ENCODE measurements around the gene ALKAL2. TPM values are rescaled to one million over a fixed set of nuclear protein-coding genes. Genes with fewer than 3 reads are reported as not detected.

Gene ALKAL2
- total and polyA plus RNA-seq, 2 of the 13 experiments (the other 11 are each of a cell fraction or from before 2014, with no cell fraction given), result 0.22 to 1.7 TPM

DNA sequence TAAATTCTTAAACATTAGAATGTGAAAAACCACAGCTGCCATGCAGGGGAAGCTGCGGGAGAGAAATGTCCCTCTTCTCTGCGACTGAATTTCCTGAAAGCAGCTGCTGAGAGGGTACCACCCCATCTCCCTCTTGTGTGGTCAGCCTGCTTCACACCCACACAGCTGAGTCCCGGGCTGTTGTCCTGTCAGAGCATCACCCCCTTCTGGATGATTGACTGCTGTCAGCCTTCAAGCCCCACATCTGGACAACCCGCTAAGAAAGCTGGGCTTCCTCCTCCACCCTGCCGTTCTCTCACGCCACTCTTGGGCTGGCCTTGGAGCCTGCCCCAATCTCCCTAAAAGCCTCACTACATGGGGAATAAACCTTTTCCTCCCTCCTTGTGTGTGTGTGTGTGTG lies 50.0 kb downstream of the ALKAL2 start:
- peaks cover 1 to 8% of the 10 kb centered on the region in 2 experiments; a peak in 1 of 5 replicates for H3K36me3 ChIP-seq (replicated peaks in 1 of 2; ENCODE audit: control insufficient read depth in 1 of 2, insufficient read depth in 2 of 2, low read length in 2 of 2)
- 96% methylated on average over 6 of the region's 6 CpGs for WGBS (ENCODE audit: low lambda C conversion rate)
- no peaks in the 10 kb centered on the region for H4K20me1 ChIP-seq (ENCODE audit: insufficient read depth, low read length)
- POLR2A ChIA-PET, result interaction anchor here (1.0 kb wide), 1 partner anchor 62 kb away, joined by 3 read pairs; no protein-coding TSS in a partner anchor
- H3K9me3 ChIP-seq (ENCODE audit: low read length), result no peaks in the 10 kb centered on the region
- no peaks in the 10 kb centered on the region for H3K27me3 ChIP-seq (ENCODE audit: control insufficient read depth in 1 of 2, insufficient read depth in 2 of 2, low read length in 2 of 2)
- no peak overlapping the region for H3K4me2 ChIP-seq (ENCODE audit: low read depth, low read length)
- intact Hi-C loops (cut with micrococcal nuclease; ENCODE audit: unreplicated experiment), result no loop called here
- H3K4me3 ChIP-seq (replicated peaks in 1 of 3; ENCODE audit: insufficient read depth in 1 of 3, low read depth in 2 of 3, low read length in 3 of 3), result no peak overlapping the region
- TF ChIP-seq BRD4 (CRISPR knock-in tag; IDR thresholded peaks at IDR 0.05), result no peak
- TF ChIP-seq, protein P1, sequence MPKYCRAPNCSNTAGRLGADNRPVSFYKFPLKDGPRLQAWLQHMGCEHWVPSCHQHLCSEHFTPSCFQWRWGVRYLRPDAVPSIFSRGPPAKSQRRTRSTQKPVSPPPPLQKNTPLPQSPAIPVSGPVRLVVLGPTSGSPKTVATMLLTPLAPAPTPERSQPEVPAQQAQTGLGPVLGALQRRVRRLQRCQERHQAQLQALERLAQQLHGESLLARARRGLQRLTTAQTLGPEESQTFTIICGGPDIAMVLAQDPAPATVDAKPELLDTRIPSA (CRISPR knock-in tag; IDR thresholded peaks at IDR 0.05; ENCODE audit: borderline replicate concordance), result 0 out of 2 replicates have a peak, but pooled peaks have one; percentile 39
- no peak for TF ChIP-seq ZNF83 (CRISPR knock-in tag; IDR thresholded peaks at IDR 0.05; ENCODE audit: borderline replicate concordance)
- H3K9ac ChIP-seq (ENCODE audit: insufficient read depth, low read depth, low read length), result no peak overlapping the region
- in situ Hi-C loops (cut with HindIII; ENCODE audit: extremely low pct_ligation_motif_present, low pct_unique_long_range_greater_than_20kb), result no loop called here
- DNase-seq (ENCODE audit: low spot score) (no peak), ATAC-seq (no peak; the same call in 2 of the 3 replicates), FAIRE-seq (no peak)
- CTCF ChIA-PET (ENCODE audit: low intra/inter-chr PET ratio, low total read pairs), result no interaction called here
- BruUV-seq (replicated peaks), result no TSS peak
- H3K27ac ChIP-seq (ENCODE audit: extremely low read length, insufficient read depth, low read length), result no peak overlapping the region
- no peak overlapping the region for H2AFZ ChIP-seq (ENCODE audit: low read length)
- no peaks in the 10 kb centered on the region for H3K79me2 ChIP-seq (ENCODE audit: insufficient read depth, low read length)
- peaks cover 24% of the 10 kb centered on the region for H3K4me1 ChIP-seq (ENCODE audit: insufficient read depth, low read length)

DNA sequence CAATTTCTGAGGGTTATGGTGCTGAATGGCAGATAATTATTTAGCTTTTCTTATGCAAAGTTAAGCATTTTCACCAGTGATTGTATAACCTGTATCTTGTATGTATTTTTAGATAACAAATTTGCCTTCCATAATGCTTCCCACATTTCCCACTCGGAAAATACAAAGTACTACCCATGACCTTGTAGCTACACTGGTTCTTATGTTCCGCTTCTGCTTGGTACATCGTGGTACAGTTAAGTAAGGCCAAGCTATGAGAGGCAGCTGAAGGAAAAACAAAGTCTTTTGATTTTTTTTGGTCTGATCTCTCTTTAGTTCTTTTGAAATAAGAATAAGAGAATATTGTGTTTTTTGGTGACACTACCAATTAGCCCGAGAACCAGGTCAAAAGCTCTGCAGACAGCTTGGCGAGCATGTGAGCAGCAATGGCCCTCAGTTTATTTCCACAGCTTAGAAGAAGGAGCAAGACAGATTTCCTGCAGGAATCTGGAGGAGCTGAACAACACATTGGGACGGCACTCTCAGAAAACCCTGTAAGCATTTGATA lies 50.8 kb downstream of the ALKAL2 start:
- peaks cover 1 to 8% of the 10 kb centered on the region in 2 experiments; a peak in 1 of 5 replicates for H3K36me3 ChIP-seq (replicated peaks in 1 of 2; ENCODE audit: control insufficient read depth in 1 of 2, insufficient read depth in 2 of 2, low read length in 2 of 2)
- no peaks in the 10 kb centered on the region for H3K9me3 ChIP-seq (ENCODE audit: low read length)
- ChIA-PET POLR2A (interaction anchor here (1.0 kb wide), 1 partner anchor 61 kb away, joined by 3 read pairs; no protein-coding TSS in a partner anchor), CTCF (ENCODE audit: low intra/inter-chr PET ratio, low total read pairs) (no interaction called here)
- no peaks in the 10 kb centered on the region for H3K27me3 ChIP-seq (ENCODE audit: control insufficient read depth in 1 of 2, insufficient read depth in 2 of 2, low read length in 2 of 2)
- in situ Hi-C loops (cut with HindIII; ENCODE audit: extremely low pct_ligation_motif_present, low pct_unique_long_range_greater_than_20kb) (no loop called here), intact Hi-C loops (cut with micrococcal nuclease; ENCODE audit: unreplicated experiment) (no loop called here)
- no peak overlapping the region for H3K9ac ChIP-seq (ENCODE audit: insufficient read depth, low read depth, low read length)
- peaks cover 24% of the 10 kb centered on the region for H3K4me1 ChIP-seq (ENCODE audit: insufficient read depth, low read length)
- no peak overlapping the region for H2AFZ ChIP-seq (ENCODE audit: low read length)
- WGBS (ENCODE audit: low lambda C conversion rate), result 96% methylated on average over 6 of the region's 6 CpGs
- no peak for ATAC-seq
- TF ChIP-seq, protein P2, sequence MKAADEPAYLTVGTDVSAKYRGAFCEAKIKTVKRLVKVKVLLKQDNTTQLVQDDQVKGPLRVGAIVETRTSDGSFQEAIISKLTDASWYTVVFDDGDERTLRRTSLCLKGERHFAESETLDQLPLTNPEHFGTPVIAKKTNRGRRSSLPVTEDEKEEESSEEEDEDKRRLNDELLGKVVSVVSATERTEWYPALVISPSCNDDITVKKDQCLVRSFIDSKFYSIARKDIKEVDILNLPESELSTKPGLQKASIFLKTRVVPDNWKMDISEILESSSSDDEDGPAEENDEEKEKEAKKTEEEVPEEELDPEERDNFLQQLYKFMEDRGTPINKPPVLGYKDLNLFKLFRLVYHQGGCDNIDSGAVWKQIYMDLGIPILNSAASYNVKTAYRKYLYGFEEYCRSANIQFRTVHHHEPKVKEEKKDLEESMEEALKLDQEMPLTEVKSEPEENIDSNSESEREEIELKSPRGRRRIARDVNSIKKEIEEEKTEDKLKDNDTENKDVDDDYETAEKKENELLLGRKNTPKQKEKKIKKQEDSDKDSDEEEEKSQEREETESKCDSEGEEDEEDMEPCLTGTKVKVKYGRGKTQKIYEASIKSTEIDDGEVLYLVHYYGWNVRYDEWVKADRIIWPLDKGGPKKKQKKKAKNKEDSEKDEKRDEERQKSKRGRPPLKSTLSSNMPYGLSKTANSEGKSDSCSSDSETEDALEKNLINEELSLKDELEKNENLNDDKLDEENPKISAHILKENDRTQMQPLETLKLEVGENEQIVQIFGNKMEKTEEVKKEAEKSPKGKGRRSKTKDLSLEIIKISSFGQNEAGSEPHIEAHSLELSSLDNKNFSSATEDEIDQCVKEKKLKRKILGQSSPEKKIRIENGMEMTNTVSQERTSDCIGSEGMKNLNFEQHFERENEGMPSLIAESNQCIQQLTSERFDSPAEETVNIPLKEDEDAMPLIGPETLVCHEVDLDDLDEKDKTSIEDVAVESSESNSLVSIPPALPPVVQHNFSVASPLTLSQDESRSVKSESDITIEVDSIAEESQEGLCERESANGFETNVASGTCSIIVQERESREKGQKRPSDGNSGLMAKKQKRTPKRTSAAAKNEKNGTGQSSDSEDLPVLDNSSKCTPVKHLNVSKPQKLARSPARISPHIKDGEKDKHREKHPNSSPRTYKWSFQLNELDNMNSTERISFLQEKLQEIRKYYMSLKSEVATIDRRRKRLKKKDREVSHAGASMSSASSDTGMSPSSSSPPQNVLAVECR (CRISPR knock-in tag; IDR thresholded peaks at IDR 0.05; ENCODE audit: borderline replicate concordance), result no peak
- TF ChIP-seq, protein P3, sequence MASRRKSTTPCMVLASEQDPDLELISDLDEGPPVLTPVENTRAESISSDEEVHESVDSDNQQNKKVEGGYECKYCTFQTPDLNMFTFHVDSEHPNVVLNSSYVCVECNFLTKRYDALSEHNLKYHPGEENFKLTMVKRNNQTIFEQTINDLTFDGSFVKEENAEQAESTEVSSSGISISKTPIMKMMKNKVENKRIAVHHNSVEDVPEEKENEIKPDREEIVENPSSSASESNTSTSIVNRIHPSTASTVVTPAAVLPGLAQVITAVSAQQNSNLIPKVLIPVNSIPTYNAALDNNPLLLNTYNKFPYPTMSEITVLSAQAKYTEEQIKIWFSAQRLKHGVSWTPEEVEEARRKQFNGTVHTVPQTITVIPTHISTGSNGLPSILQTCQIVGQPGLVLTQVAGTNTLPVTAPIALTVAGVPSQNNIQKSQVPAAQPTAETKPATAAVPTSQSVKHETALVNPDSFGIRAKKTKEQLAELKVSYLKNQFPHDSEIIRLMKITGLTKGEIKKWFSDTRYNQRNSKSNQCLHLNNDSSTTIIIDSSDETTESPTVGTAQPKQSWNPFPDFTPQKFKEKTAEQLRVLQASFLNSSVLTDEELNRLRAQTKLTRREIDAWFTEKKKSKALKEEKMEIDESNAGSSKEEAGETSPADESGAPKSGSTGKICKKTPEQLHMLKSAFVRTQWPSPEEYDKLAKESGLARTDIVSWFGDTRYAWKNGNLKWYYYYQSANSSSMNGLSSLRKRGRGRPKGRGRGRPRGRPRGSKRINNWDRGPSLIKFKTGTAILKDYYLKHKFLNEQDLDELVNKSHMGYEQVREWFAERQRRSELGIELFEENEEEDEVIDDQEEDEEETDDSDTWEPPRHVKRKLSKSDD (CRISPR knock-in tag; IDR thresholded peaks at IDR 0.05; ENCODE audit: low read depth), result no peak
- no peak for TF ChIP-seq CHD4 (IDR thresholded peaks at IDR 0.05; ENCODE audit: borderline replicate concordance, low read length)
- TF ChIP-seq TP53 (CRISPR knock-in tag; conservative IDR thresholded peaks at IDR 0.05), result no peak
- TF ChIP-seq POLR2AphosphoS2 (IDR thresholded peaks at IDR 0.05; ENCODE audit: low read depth, low read length), result no peak
- no peaks in the 10 kb centered on the region for H3K79me2 ChIP-seq (ENCODE audit: insufficient read depth, low read length)
- FAIRE-seq, result no peak
- H3K4me3 ChIP-seq (replicated peaks in 1 of 3; ENCODE audit: insufficient read depth in 1 of 3, low read depth in 2 of 3, low read length in 3 of 3), result no peak overlapping the region
- no peaks in the 10 kb centered on the region for H4K20me1 ChIP-seq (ENCODE audit: insufficient read depth, low read length)
- no peak for DNase-seq (ENCODE audit: low spot score)
- no peak overlapping the region for H3K27ac ChIP-seq (ENCODE audit: extremely low read length, insufficient read depth, low read length)
- H3K4me2 ChIP-seq (ENCODE audit: low read depth, low read length), result no peak overlapping the region
- BruUV-seq (replicated peaks), result no TSS peak

All from HepG2 (cell line).